Measurements from ENCODE around the gene PLD4.

DNA sequence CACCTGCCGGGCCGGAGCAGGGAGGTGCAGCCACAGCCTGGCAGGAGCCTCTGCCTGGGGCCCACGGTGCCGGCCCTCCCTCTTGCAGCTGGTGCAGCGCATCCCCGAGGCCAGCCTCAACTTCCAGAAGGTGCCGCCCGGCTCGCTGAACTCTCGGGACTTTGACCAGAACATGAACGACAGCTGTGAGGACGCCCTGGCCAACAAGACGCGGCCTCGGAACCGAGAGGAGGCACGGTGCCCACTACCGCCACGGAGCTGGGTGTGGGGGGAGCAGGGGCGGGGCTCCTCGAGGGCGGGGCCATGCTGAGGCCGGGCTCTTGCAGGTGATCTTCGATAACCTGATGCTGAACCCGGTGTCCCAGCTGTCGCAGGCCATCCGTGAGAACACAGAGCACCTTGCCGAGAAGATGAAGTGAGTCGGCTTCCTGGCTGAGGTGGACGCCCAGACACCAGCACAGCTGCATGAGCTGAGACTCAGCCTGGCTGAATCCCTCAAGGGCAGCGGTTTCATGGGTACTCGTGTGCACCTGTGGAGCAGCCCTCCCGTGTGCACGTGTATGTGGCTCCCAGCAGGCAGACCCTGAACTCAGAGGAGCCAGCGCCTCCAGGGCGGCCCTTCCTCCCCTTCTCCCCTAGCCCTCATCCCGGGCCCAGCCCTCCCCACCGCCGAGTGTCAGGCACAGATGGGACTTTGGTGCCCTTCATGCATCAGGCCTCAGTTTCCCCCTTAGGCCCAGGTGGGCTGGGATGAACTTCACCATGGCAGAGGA is 31.1 kb upstream of the PLD4 start:
- TF ChIP-seq POLR2A (IDR thresholded peaks at IDR 0.05; ENCODE audit: low read length) (no peak), GATA1 (IDR thresholded peaks at IDR 0.05; ENCODE audit: low read depth, low read length) (no peak)

All from erythroblast (primary cell).